ENCODE results near the gene DNAJC21. TPM values are rescaled to one million over a fixed set of nuclear protein-coding genes. Genes with fewer than 3 reads are reported as not detected.

The DNAJC21 gene
- polyA plus RNA-seq, 4 donors, result 25.5 to 45.3 (median 34.1) TPM

GRCh38 chr5:34993951-34994350 lies 64.6 kb downstream of the DNAJC21 start:
- peaks cover 0 to 2% (median 0%) of the 10 kb centered on the region in 3 donors for H3K36me3 ChIP-seq (ENCODE audit: control insufficient read depth in 3 of 3, insufficient read depth in 2 of 3, low read depth in 1 of 3, low read length in 3 of 3)
- FAIRE-seq, result no peak

GRCh38 chr5:34996261-34996660 lies 66.9 kb downstream of the DNAJC21 start:
- no peak for DNase-seq
- WGBS, 3 donors, result 75 to 82% (median 81%) methylated on average over 2 of the region's 2 CpGs
- no peaks in the 10 kb centered on the region for H3K4me1 ChIP-seq (ENCODE audit: control insufficient read depth in 3 of 3, insufficient read depth in 2 of 3, low read depth in 1 of 3, low read length in 2 of 3)
- FAIRE-seq, result no peak
- no peak overlapping the region for H3K27ac ChIP-seq (ENCODE audit: low read depth in 1 of 3, low read length in 2 of 3)
- H3K27me3 ChIP-seq (ENCODE audit: control insufficient read depth in 3 of 3, insufficient read depth in 3 of 3, low read length in 3 of 3), result no peaks in the 10 kb centered on the region
- peaks cover 0 to 2% (median 0%) of the 10 kb centered on the region in 3 donors for H3K36me3 ChIP-seq (ENCODE audit: control insufficient read depth in 3 of 3, insufficient read depth in 2 of 3, low read depth in 1 of 3, low read length in 3 of 3)
- no peak overlapping the region for H3K4me3 ChIP-seq (ENCODE audit: low read depth in 1 of 3, low read length in 3 of 3)
- no peaks in the 10 kb centered on the region for H3K9me3 ChIP-seq (ENCODE audit: control insufficient read depth in 2 of 2, insufficient read depth in 1 of 2, low read depth in 1 of 2, low read length in 1 of 2)

More at GRCh38 chr5:34993951-34994350, 64.6 kb downstream of the DNAJC21 start:
- WGBS, 3 donors, result 77 to 78% (median 78%) methylated on average over 8 of the region's 8 CpGs
- H3K4me1 ChIP-seq (ENCODE audit: control insufficient read depth in 3 of 3, insufficient read depth in 2 of 3, low read depth in 1 of 3, low read length in 2 of 3), result no peaks in the 10 kb centered on the region
- H3K27me3 ChIP-seq (ENCODE audit: control insufficient read depth in 3 of 3, insufficient read depth in 3 of 3, low read length in 3 of 3), result no peaks in the 10 kb centered on the region
- no peaks in the 10 kb centered on the region for H3K9me3 ChIP-seq (ENCODE audit: control insufficient read depth in 2 of 2, insufficient read depth in 1 of 2, low read depth in 1 of 2, low read length in 1 of 2)
- H3K4me3 ChIP-seq (ENCODE audit: low read depth in 1 of 3, low read length in 3 of 3), result no peak overlapping the region
- no peak for DNase-seq
- H3K27ac ChIP-seq (ENCODE audit: low read depth in 1 of 3, low read length in 2 of 3), result no peak overlapping the region

GRCh38 chr5:34998058-34998789 lies 68.9 kb downstream of the DNAJC21 start:
- Histone ChIP-seq H3K27ac (ENCODE audit: low read depth in 1 of 3, low read length in 2 of 3) (no peak overlapping the region), H3K27me3 (ENCODE audit: control insufficient read depth in 3 of 3, insufficient read depth in 3 of 3, low read length in 3 of 3) (no peaks in the 10 kb centered on the region), H3K9me3 (ENCODE audit: control insufficient read depth in 2 of 2, insufficient read depth in 1 of 2, low read depth in 1 of 2, low read length in 1 of 2) (no peaks in the 10 kb centered on the region), H3K4me1 (ENCODE audit: control insufficient read depth in 3 of 3, insufficient read depth in 2 of 3, low read depth in 1 of 3, low read length in 2 of 3) (no peaks in the 10 kb centered on the region), H3K4me3 (ENCODE audit: low read depth in 1 of 3, low read length in 3 of 3) (no peak overlapping the region), H3K36me3 (ENCODE audit: control insufficient read depth in 3 of 3, insufficient read depth in 2 of 3, low read depth in 1 of 3, low read length in 3 of 3) (peaks cover 0 to 10% (median 0%) of the 10 kb centered on the region in 3 donors)
- FAIRE-seq (no peak), DNase-seq (no peak)
- 70 to 75% (median 73%) methylated on average over 6 of the region's 6 CpGs for WGBS, 3 donors

- peaks cover 0 to 10% (median 0%) of the 10 kb centered on the region in 3 donors for H3K36me3 ChIP-seq (ENCODE audit: control insufficient read depth in 3 of 3, insufficient read depth in 2 of 3, low read depth in 1 of 3, low read length in 3 of 3)
- 50 to 76% (median 61%) methylated on average over 3 of the region's 3 CpGs for WGBS, 3 donors
- no peaks in the 10 kb centered on the region for H3K27me3 ChIP-seq (ENCODE audit: control insufficient read depth in 3 of 3, insufficient read depth in 3 of 3, low read length in 3 of 3)
- no peaks in the 10 kb centered on the region for H3K4me1 ChIP-seq (ENCODE audit: control insufficient read depth in 3 of 3, insufficient read depth in 2 of 3, low read depth in 1 of 3, low read length in 2 of 3)
- FAIRE-seq (no peak), DNase-seq (no peak)
- no peak overlapping the region for H3K27ac ChIP-seq (ENCODE audit: low read depth in 1 of 3, low read length in 2 of 3)
- H3K9me3 ChIP-seq (ENCODE audit: control insufficient read depth in 2 of 2, insufficient read depth in 1 of 2, low read depth in 1 of 2, low read length in 1 of 2), result no peaks in the 10 kb centered on the region
- no peak overlapping the region for H3K4me3 ChIP-seq (ENCODE audit: low read depth in 1 of 3, low read length in 3 of 3)
These were observed 72.5 kb downstream of the DNAJC21 start for GRCh38 chr5:35001842-35002241.

- 88 to 93% (median 91%) methylated on average over 6 of the region's 6 CpGs for WGBS, 3 donors
- Histone ChIP-seq H3K27me3 (ENCODE audit: control insufficient read depth in 3 of 3, insufficient read depth in 3 of 3, low read length in 3 of 3) (no peaks in the 10 kb centered on the region), H3K36me3 (ENCODE audit: control insufficient read depth in 3 of 3, insufficient read depth in 2 of 3, low read depth in 1 of 3, low read length in 3 of 3) (peaks cover 0 to 8% (median 0%) of the 10 kb centered on the region in 3 donors), H3K27ac (ENCODE audit: low read depth in 1 of 3, low read length in 2 of 3) (no peak overlapping the region), H3K4me1 (ENCODE audit: control insufficient read depth in 3 of 3, insufficient read depth in 2 of 3, low read depth in 1 of 3, low read length in 2 of 3) (no peaks in the 10 kb centered on the region), H3K9me3 (ENCODE audit: control insufficient read depth in 2 of 2, insufficient read depth in 1 of 2, low read depth in 1 of 2, low read length in 1 of 2) (no peaks in the 10 kb centered on the region), H3K4me3 (ENCODE audit: low read depth in 1 of 3, low read length in 3 of 3) (no peak overlapping the region)
- FAIRE-seq (no peak), DNase-seq (no peak)
These were observed 73.1 kb downstream of the DNAJC21 start for GRCh38 chr5:35002459-35002858.

- 37 to 43% (median 42%) methylated on average over 18 of the region's 18 CpGs for WGBS, 3 donors
These were observed 73.9 kb downstream of the DNAJC21 start for GRCh38 chr5:35003018-35003957.

GRCh38 chr5:35004200-35004599 lies 74.8 kb downstream of the DNAJC21 start:
- WGBS, 3 donors, result 75 to 83% (median 76%) methylated on average over 5 of the region's 5 CpGs

More at GRCh38 chr5:35003018-35003957, 73.9 kb downstream of the DNAJC21 start:
- Histone ChIP-seq H3K4me1 (ENCODE audit: control insufficient read depth in 3 of 3, insufficient read depth in 2 of 3, low read depth in 1 of 3, low read length in 2 of 3) (no peaks in the 10 kb centered on the region), H3K4me3 (ENCODE audit: low read depth in 1 of 3, low read length in 3 of 3) (no peak overlapping the region), H3K27me3 (ENCODE audit: control insufficient read depth in 3 of 3, insufficient read depth in 3 of 3, low read length in 3 of 3) (no peaks in the 10 kb centered on the region), H3K27ac (ENCODE audit: low read depth in 1 of 3, low read length in 2 of 3) (no peak overlapping the region), H3K36me3 (ENCODE audit: control insufficient read depth in 3 of 3, insufficient read depth in 2 of 3, low read depth in 1 of 3, low read length in 3 of 3) (peaks cover 0 to 8% (median 0%) of the 10 kb centered on the region in 3 donors), H3K9me3 (ENCODE audit: control insufficient read depth in 2 of 2, insufficient read depth in 1 of 2, low read depth in 1 of 2, low read length in 1 of 2) (no peaks in the 10 kb centered on the region)
- no peak for FAIRE-seq
- peak; percentile 63 to 66 for DNase-seq

GRCh38 chr5:35004771-35005170 lies 75.4 kb downstream of the DNAJC21 start:
- no peak for FAIRE-seq
- WGBS, 3 donors, result 88 to 94% (median 92%) methylated on average over 1 of the region's 1 CpG
- H3K4me1 ChIP-seq (ENCODE audit: control insufficient read depth in 3 of 3, insufficient read depth in 2 of 3, low read depth in 1 of 3, low read length in 2 of 3), result no peaks in the 10 kb centered on the region

More at GRCh38 chr5:35004200-35004599, 74.8 kb downstream of the DNAJC21 start:
- Histone ChIP-seq H3K4me1 (ENCODE audit: control insufficient read depth in 3 of 3, insufficient read depth in 2 of 3, low read depth in 1 of 3, low read length in 2 of 3) (no peaks in the 10 kb centered on the region), H3K27ac (ENCODE audit: low read depth in 1 of 3, low read length in 2 of 3) (no peak overlapping the region), H3K9me3 (ENCODE audit: control insufficient read depth in 2 of 2, insufficient read depth in 1 of 2, low read depth in 1 of 2, low read length in 1 of 2) (no peaks in the 10 kb centered on the region), H3K27me3 (ENCODE audit: control insufficient read depth in 3 of 3, insufficient read depth in 3 of 3, low read length in 3 of 3) (no peaks in the 10 kb centered on the region), H3K4me3 (ENCODE audit: low read depth in 1 of 3, low read length in 3 of 3) (no peak overlapping the region), H3K36me3 (ENCODE audit: control insufficient read depth in 3 of 3, insufficient read depth in 2 of 3, low read depth in 1 of 3, low read length in 3 of 3) (peaks cover 0 to 8% (median 0%) of the 10 kb centered on the region in 3 donors)
- DNase-seq (no peak), FAIRE-seq (no peak)

More at GRCh38 chr5:35004771-35005170, 75.4 kb downstream of the DNAJC21 start:
- no peak for DNase-seq
- Histone ChIP-seq H3K27me3 (ENCODE audit: control insufficient read depth in 3 of 3, insufficient read depth in 3 of 3, low read length in 3 of 3) (no peaks in the 10 kb centered on the region), H3K9me3 (ENCODE audit: control insufficient read depth in 2 of 2, insufficient read depth in 1 of 2, low read depth in 1 of 2, low read length in 1 of 2) (no peaks in the 10 kb centered on the region), H3K36me3 (ENCODE audit: control insufficient read depth in 3 of 3, insufficient read depth in 2 of 3, low read depth in 1 of 3, low read length in 3 of 3) (peaks cover 0 to 8% (median 0%) of the 10 kb centered on the region in 3 donors), H3K4me3 (ENCODE audit: low read depth in 1 of 3, low read length in 3 of 3) (no peak overlapping the region), H3K27ac (ENCODE audit: low read depth in 1 of 3, low read length in 2 of 3) (no peak overlapping the region)
